HEK293 (cell line): ENCODE data around the gene ME3.

ENCODE experiments used
- CTCF ChIA-PET: fragments of 350-600 bp; formaldehyde crosslinking; extraction: SDS; loops from one replicate; lab custom pipeline; 2021; ENCODE audit warnings: antibody characterized with exemption; lab: Yijun Ruan, JAX
- POLR2A ChIA-PET: fragments of 300-600 bp; formaldehyde crosslinking; extraction: SDS; loops from one replicate; lab custom pipeline; 2020; ENCODE audit warnings: antibody characterized with exemption, inconsistent platforms; lab: Yijun Ruan, JAX
- H3K27ac ChIP-seq: fragments of 200-500 bp; sonication (Bioruptor generic); 2 replicates; pipeline ENCODE4 v1.5.1; 2014; ENCODE audit warnings: low read depth, low read length, control low read depth, inconsistent platforms; ENCODE audit errors: extremely low read depth
- H3K36me3 ChIP-seq, 2 experiments: fragments of 200-500 bp in 1 of 2; sonication (Bioruptor generic) in 1 of 2; 1 replicate in 1 of 2; 2 replicates in 1 of 2; pipeline ENCODE4 v1.5.1; 2014 to 2017; ENCODE audit warnings: inconsistent platforms in 2 of 2, low read length in 2 of 2; ENCODE audit not compliant: control insufficient read depth in 2 of 2, insufficient read depth in 1 of 2
- H3K4me1 ChIP-seq: fragments of 200-500 bp; sonication (Bioruptor generic); 2 replicates; pipeline ENCODE4 v1.5.1; 2014; ENCODE audit warnings: mild to moderate bottlenecking, low read length, inconsistent platforms; ENCODE audit not compliant: control insufficient read depth, insufficient read depth
- H3K4me3 ChIP-seq: 2 replicates; pipeline ENCODE4 v1.5.1; 2011; ENCODE audit warnings: low read depth, mild to moderate bottlenecking, control low read depth, low read length, moderate library complexity
- H3K9me3 ChIP-seq: fragments of 200-500 bp; sonication (Bioruptor generic); 2 replicates; pipeline ENCODE4 v1.5.1; 2014; ENCODE audit warnings: low read depth, low read length, inconsistent platforms; ENCODE audit not compliant: control insufficient read depth, insufficient read depth
- CTCF ChIP-seq: fragments of 450-650 bp; formaldehyde crosslinking; IDR thresholded peaks from 2 replicates; pipeline ENCODE4 v1.5.1; 2016; ENCODE audit warnings: missing biosample characterization, missing genetic modification characterization
- INSM2 ChIP-seq: fragments of 450-650 bp; formaldehyde crosslinking; IDR thresholded peaks from 2 replicates; pipeline ENCODE4 v1.5.1; 2016; ENCODE audit warnings: missing biosample characterization, missing genetic modification characterization
- OVOL3 ChIP-seq: fragments of 450-650 bp; formaldehyde crosslinking; IDR thresholded peaks from 2 replicates; pipeline ENCODE4 v1.5.1; 2016; ENCODE audit warnings: missing biosample characterization, missing genetic modification characterization
- SP7 ChIP-seq: fragments of 450-650 bp; formaldehyde crosslinking; IDR thresholded peaks from 2 replicates; pipeline ENCODE4 v1.5.1; 2016; ENCODE audit warnings: missing biosample characterization, missing genetic modification characterization
- ZBTB20 ChIP-seq: fragments of 450-650 bp; formaldehyde crosslinking; IDR thresholded peaks from 2 replicates; pipeline ENCODE4 v1.5.1; 2016; ENCODE audit warnings: missing biosample characterization, missing genetic modification characterization
- ZBTB6 ChIP-seq: fragments of 450-650 bp; formaldehyde crosslinking; IDR thresholded peaks from 2 replicates; pipeline ENCODE4 v1.5.1; 2017; ENCODE audit warnings: missing biosample characterization, missing genetic modification characterization
- ZFP41 ChIP-seq: fragments of 450-650 bp; formaldehyde crosslinking; IDR thresholded peaks from 2 replicates; pipeline ENCODE4 v1.5.1; 2016; ENCODE audit warnings: missing biosample characterization, missing genetic modification characterization, borderline replicate concordance
- ZFP69B ChIP-seq: fragments of 450-650 bp; formaldehyde crosslinking; IDR thresholded peaks from 2 replicates; pipeline ENCODE4 v1.5.1; 2016; ENCODE audit warnings: missing biosample characterization, missing genetic modification characterization
- ZIC2 ChIP-seq: fragments of 450-650 bp; formaldehyde crosslinking; IDR thresholded peaks from 2 replicates; pipeline ENCODE4 v1.5.1; 2016; ENCODE audit warnings: missing biosample characterization, missing genetic modification characterization
- ZNF211 ChIP-seq: fragments of 450-650 bp; formaldehyde crosslinking; IDR thresholded peaks from 2 replicates; pipeline ENCODE4 v1.5.1; 2016; ENCODE audit warnings: low read depth, missing biosample characterization, missing genetic modification characterization
- ZNF221 ChIP-seq: fragments of 450-650 bp; formaldehyde crosslinking; IDR thresholded peaks from 2 replicates; pipeline ENCODE4 v1.5.1; 2017; ENCODE audit warnings: missing biosample characterization, missing genetic modification characterization, borderline replicate concordance
- ZNF239 ChIP-seq: fragments of 450-650 bp; formaldehyde crosslinking; IDR thresholded peaks from 2 replicates; pipeline ENCODE4 v1.5.1; 2016; ENCODE audit warnings: missing biosample characterization, missing genetic modification characterization
- ZNF266 ChIP-seq: fragments of 450-650 bp; formaldehyde crosslinking; IDR thresholded peaks from 2 replicates; pipeline ENCODE4 v1.5.1; 2016; ENCODE audit warnings: missing biosample characterization, missing genetic modification characterization, low read depth
- ZNF280C ChIP-seq: fragments of 450-650 bp; formaldehyde crosslinking; IDR thresholded peaks from 2 replicates; pipeline ENCODE4 v1.5.1; 2016; ENCODE audit warnings: missing biosample characterization, missing genetic modification characterization
- ZNF391 ChIP-seq: fragments of 450-650 bp; formaldehyde crosslinking; IDR thresholded peaks from 2 replicates; pipeline ENCODE4 v1.5.1; 2016; ENCODE audit warnings: low read depth, missing biosample characterization, missing genetic modification characterization, borderline replicate concordance
- ZNF394 ChIP-seq: fragments of 450-650 bp; formaldehyde crosslinking; IDR thresholded peaks from 2 replicates; pipeline ENCODE4 v1.5.1; 2016; ENCODE audit warnings: missing biosample characterization, missing genetic modification characterization, mild to moderate bottlenecking, moderate library complexity, borderline replicate concordance
- ZNF449 ChIP-seq: fragments of 450-650 bp; formaldehyde crosslinking; IDR thresholded peaks from 2 replicates; pipeline ENCODE4 v1.5.1; 2017; ENCODE audit warnings: missing biosample characterization, mild to moderate bottlenecking, missing genetic modification characterization, moderate library complexity
- ZNF529 ChIP-seq: fragments of 450-650 bp; formaldehyde crosslinking; IDR thresholded peaks from 2 replicates; pipeline ENCODE4 v1.5.1; 2017; ENCODE audit warnings: missing genetic modification characterization, missing biosample characterization; ENCODE audit not compliant: insufficient replicate concordance
- ZNF560 ChIP-seq: fragments of 450-650 bp; formaldehyde crosslinking; IDR thresholded peaks from 2 replicates; pipeline ENCODE4 v1.5.1; 2017; ENCODE audit warnings: missing biosample characterization, missing genetic modification characterization, borderline replicate concordance
- ZNF623 ChIP-seq: fragments of 450-650 bp; formaldehyde crosslinking; IDR thresholded peaks from 2 replicates; pipeline ENCODE4 v1.5.1; 2016; ENCODE audit warnings: missing biosample characterization, missing genetic modification characterization
- ZNF776 ChIP-seq: fragments of 450-650 bp; formaldehyde crosslinking; IDR thresholded peaks from 2 replicates; pipeline ENCODE4 v1.5.0; 2017; ENCODE audit warnings: missing biosample characterization, missing genetic modification characterization, borderline replicate concordance
- ZNF777 ChIP-seq: fragments of 450-650 bp; formaldehyde crosslinking; IDR thresholded peaks from 2 replicates; pipeline ENCODE4 v1.5.1; 2017; ENCODE audit warnings: missing biosample characterization, missing genetic modification characterization, borderline replicate concordance
- ZNF792 ChIP-seq: fragments of 450-650 bp; formaldehyde crosslinking; IDR thresholded peaks from 2 replicates; pipeline ENCODE4 v1.5.1; 2016; ENCODE audit warnings: missing biosample characterization, missing genetic modification characterization

The ME3 gene

GRCh38 chr11:86508604-86509587, 163.5 kb downstream of the ME3 start:
- no peak for TF ChIP-seq ZNF239
- no peak for TF ChIP-seq ZFP69B
- TF ChIP-seq CTCF (tag by site-specific recombination), result no peak
- TF ChIP-seq SP7 (tag by site-specific recombination), result no peak
- TF ChIP-seq ZNF777 (tag by site-specific recombination), result no peak
- no peak for TF ChIP-seq ZNF394
- TF ChIP-seq ZNF280C (tag by site-specific recombination), result no peak
- no peak for TF ChIP-seq INSM2 (tag by site-specific recombination)
- TF ChIP-seq ZNF776, result no peak
- TF ChIP-seq, all 188 proteins: peak for 0
- Histone ChIP-seq H3K36me3 (no peaks in the 10 kb centered on the region), H3K27ac (no peak overlapping the region), H3K4me3 (no peak overlapping the region), H3K9me3 (no peaks in the 10 kb centered on the region), H3K4me1 (no peaks in the 10 kb centered on the region)
- CTCF ChIA-PET, result interaction anchor here (0.7 kb wide), 1 partner anchor 9 kb away, joined by 4 read pairs; no protein-coding TSS in a partner anchor
- POLR2A ChIA-PET, result no interaction called here

- no peak overlapping the region for H3K27ac ChIP-seq
- CTCF ChIA-PET, result interaction anchor here (0.9 to 1.8 kb wide), 2 partner anchors 9 to 42 kb away, joined by 3 to 13 read pairs; no protein-coding TSS in a partner anchor
- H3K4me3 ChIP-seq, result no peak overlapping the region
- no peaks in the 10 kb centered on the region for H3K9me3 ChIP-seq
- H3K4me1 ChIP-seq, result no peaks in the 10 kb centered on the region
- POLR2A ChIA-PET, result interaction anchor here (1.0 kb wide), 1 partner anchor 12 kb away, joined by 4 read pairs; no protein-coding TSS in a partner anchor
- H3K36me3 ChIP-seq, result no peaks in the 10 kb centered on the region
- no peak for TF ChIP-seq ZNF211 (tag by site-specific recombination)
- no peak for TF ChIP-seq ZBTB20
- no peak for TF ChIP-seq OVOL3 (tag by site-specific recombination)
- no peak for TF ChIP-seq ZNF560
- no peak for TF ChIP-seq ZFP41 (tag by site-specific recombination)
- no peak for TF ChIP-seq ZNF623 (tag by site-specific recombination)
- no peak for TF ChIP-seq ZNF529 (tag by site-specific recombination)
- TF ChIP-seq ZIC2 (tag by site-specific recombination), result no peak
- TF ChIP-seq ZNF391 (tag by site-specific recombination), result no peak
- TF ChIP-seq ZBTB6 (tag by site-specific recombination), result no peak
- no peak for TF ChIP-seq ZNF221 (tag by site-specific recombination)
- TF ChIP-seq ZNF792 (tag by site-specific recombination), result no peak
- TF ChIP-seq ZNF266 (tag by site-specific recombination), result no peak
- no peak for TF ChIP-seq ZNF449 (tag by site-specific recombination)
Measured at GRCh38 chr11:86507249-86507845, 165.1 kb downstream of the ME3 start.
